ENCODE results near the gene KRTAP10-4.
"Not testable (repeated sequence)": the region's sequence is repeated elsewhere in the genome, so short reads cannot be mapped to it uniquely, and the experiment has no call there.

DNA sequence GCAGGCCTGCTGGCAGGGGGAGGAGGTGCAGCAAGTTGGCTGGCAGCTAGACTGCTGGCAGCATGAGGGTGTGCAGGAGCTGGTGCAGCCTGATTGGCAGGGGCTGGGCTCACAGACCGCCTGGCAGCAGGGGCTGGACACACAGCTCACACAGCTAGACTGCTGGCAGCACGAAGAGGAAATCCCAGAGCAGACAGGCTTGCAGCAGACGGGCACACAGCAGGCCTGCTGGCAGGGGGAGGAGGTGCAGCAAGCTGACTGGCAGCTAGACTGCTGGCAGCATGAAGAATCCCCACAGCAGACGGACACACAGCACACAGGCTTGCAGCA is 18.2 kb downstream of the KRTAP10-4 start:
- TF ChIP-seq, protein P1, sequence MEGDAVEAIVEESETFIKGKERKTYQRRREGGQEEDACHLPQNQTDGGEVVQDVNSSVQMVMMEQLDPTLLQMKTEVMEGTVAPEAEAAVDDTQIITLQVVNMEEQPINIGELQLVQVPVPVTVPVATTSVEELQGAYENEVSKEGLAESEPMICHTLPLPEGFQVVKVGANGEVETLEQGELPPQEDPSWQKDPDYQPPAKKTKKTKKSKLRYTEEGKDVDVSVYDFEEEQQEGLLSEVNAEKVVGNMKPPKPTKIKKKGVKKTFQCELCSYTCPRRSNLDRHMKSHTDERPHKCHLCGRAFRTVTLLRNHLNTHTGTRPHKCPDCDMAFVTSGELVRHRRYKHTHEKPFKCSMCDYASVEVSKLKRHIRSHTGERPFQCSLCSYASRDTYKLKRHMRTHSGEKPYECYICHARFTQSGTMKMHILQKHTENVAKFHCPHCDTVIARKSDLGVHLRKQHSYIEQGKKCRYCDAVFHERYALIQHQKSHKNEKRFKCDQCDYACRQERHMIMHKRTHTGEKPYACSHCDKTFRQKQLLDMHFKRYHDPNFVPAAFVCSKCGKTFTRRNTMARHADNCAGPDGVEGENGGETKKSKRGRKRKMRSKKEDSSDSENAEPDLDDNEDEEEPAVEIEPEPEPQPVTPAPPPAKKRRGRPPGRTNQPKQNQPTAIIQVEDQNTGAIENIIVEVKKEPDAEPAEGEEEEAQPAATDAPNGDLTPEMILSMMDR (IDR thresholded peaks at IDR 0.05 in 8 of 11, conservative IDR thresholded peaks at IDR 0.05 in 3 of 11): not testable (repeated sequence)
- not testable (repeated sequence) for TF ChIP-seq POLR2A, POLR2AphosphoS5 (IDR thresholded peaks at IDR 0.05)

Data from spleen (tissue), 7 donors.